Activated CD4-positive, CD25-positive, alpha-beta regulatory T cell treated with anti-CD3 and anti-CD28 coated beads, Interleukin-2, amount 50 U/mL, for 24 hours (primary cell): ENCODE data around the gene LGSN.
"Not testable (repeated sequence)": the region's sequence is repeated elsewhere in the genome, so short reads cannot be mapped to it uniquely, and the experiment has no call there.

Source experiments
- ATAC-seq, 2 donors: fragments of 150-1000 bp; cut with Tn5 transposase; one replicate each; pipeline ENCODE4 v1.10.0; 2021; ENCODE audit warnings: mild to moderate bottlenecking in 1 of 2, moderate library complexity in 1 of 2

LGSN gene

GRCh38 chr6:63305277-63305676, 14.5 kb downstream of the LGSN start:
- no peak for ATAC-seq

DNA sequence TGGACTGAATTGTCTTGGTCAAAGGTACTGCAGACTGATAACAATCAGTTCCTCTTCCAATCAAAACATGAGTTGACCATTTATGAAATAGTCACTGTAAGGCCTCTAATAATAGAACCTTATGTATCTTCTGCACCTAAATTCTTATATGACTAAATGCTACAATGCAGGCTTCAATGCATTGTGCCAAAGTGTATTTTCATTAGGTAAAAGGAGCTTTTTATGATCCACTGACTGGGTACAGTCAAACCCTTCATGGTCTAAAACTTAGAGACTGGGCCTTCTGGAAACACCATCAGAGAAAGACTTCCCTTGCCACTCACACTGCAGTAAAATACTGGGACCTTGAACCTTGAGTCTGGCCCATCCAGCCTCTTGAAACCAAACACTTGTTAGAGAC, 16.3 kb downstream of the LGSN start:
- ATAC-seq = no peak

- ATAC-seq = no peak
Measured at GRCh38 chr6:63299667-63300066, 20.1 kb downstream of the LGSN start.

- ATAC-seq = no peak
Measured at GRCh38 chr6:63295553-63296194, 24.1 kb downstream of the LGSN start.

GRCh38 chr6:63290492-63291058, 29.2 kb downstream of the LGSN start:
- ATAC-seq = no peak

DNA sequence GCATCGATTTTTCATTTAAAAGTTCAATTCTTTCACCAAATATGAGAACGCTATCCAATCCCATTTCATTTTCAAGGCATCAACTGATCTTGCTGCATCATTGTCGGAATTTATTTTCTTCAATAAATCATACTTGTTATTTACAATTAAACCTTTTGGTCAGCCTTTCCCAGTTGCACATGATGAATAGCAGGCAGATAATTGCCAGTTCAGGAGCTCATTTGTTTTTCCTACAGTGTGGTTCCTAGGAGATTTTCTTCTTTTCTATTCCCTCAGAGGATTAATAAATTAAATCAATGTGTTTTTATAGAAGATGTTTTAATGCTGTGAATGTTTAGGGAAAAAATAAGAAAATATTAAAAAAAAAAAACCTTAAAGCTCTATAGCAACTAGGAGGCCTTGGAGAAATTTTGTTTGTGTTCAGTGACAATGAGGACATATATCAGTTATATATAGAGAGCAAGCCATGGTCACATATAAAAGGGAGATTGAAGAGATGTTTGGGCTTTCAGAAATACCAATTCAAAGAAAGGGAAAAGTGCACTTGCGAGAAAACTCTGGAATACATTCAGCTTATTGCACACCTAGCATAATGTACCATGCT, 30.4 kb downstream of the LGSN start:
- ATAC-seq = no peak

DNA sequence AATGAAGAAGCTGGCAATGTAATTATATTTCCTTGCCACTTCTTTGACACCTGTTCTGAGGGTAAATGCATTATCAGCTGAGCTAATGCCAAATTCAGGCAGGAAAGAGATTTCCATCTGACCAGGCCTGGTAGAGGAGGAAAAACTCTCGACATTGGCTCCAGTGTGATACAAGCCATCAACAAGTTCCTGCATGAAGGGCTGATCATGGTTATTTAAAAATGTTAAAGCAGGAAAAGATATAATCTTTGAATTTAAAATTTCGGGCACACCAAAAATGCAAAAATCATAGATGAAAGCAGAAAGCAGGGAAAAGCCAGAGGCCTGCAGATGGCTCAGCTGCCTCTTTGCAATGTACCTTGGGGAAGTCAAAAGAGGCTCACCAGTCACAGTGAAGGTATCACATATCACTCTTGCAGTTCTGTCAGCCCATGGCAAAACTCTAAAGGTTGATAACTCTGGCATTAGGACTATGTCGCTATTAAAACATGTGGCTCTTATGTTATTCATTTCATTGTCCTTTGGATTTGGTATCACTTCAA, 39.1 kb downstream of the LGSN start:
- ATAC-seq = no peak

DNA sequence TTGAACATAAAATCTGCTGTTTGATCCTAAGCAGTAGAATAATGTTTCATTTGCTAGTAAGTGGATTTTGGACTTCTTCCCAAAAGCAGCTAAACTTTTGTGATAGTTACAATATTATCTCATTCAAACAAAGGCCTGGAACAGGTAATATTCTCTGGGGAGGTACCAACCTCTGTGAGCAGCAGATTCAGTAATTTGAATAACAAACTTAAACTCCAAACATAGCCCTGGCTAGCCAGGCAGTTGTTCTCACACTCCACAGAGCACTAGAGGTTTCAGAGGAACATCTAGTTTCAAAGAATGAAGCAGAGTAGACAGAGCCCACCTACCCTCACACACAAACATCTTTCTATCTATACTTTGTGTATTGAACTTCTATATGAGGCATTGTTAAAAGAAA, 40.9 kb downstream of the LGSN start:
- ATAC-seq = no peak

- no peak for ATAC-seq
Measured at GRCh38 chr6:63275953-63276352, 43.8 kb downstream of the LGSN start.

DNA sequence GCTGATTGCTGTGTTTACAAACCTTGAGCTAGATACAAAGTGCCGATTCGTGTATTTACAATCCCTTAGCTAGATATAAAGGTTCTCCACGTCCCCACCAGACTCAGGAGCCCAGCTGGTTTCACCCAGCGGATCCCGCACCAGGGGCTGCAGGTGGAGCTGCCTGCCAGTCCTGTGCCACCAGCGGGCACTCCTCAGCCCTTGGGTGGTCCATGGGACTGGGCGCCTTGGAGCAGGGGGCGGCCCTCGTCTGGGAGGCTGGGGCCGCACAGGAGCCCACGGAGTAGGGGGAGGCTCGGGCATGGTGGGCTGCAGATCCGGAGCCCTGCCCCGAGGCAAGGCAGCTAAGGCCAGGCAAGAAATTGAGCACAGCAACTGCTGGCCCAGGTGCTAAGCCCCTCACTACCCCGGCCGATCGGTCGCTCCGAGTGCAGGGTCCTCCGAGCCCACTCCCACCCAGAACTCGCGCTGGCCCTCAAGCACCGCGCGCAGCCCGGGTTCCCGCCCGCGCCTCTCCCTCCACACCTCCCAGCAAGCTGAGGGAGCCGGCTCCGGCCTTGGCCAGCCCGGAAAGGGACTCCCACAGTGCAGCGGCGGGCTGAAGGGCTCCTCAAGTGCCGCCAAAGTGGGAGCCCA, 44.9 kb downstream of the LGSN start:
- ATAC-seq = not testable (repeated sequence)

DNA sequence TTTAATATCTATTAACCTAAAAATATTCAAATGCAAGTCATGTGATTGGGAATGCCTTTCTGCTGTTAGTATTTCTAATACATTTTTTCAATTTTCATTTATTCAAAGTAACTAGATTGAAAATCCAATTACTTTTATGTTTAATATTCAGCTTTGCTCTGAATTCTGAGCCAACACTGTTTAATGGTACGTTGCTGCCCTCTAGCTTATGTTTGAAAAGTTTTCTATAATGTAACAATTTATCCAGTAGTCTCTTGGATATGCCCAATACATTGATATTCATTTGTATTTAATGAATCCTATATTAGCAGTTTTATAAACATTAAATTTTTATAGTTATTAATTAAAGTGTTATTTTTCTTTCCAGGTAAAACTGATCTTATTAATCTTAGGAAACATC, 47.4 kb downstream of the LGSN start:
- no peak for ATAC-seq

- ATAC-seq = no peak
Measured at GRCh38 chr6:63269470-63269869, 50.3 kb downstream of the LGSN start.

- no peak for ATAC-seq
Measured at GRCh38 chr6:63268574-63268973, 51.2 kb downstream of the LGSN start.

- no peak for ATAC-seq
Measured at GRCh38 chr6:63267828-63268227, 52.0 kb downstream of the LGSN start.

GRCh38 chr6:63267046-63267445, 52.7 kb downstream of the LGSN start:
- no peak for ATAC-seq

DNA sequence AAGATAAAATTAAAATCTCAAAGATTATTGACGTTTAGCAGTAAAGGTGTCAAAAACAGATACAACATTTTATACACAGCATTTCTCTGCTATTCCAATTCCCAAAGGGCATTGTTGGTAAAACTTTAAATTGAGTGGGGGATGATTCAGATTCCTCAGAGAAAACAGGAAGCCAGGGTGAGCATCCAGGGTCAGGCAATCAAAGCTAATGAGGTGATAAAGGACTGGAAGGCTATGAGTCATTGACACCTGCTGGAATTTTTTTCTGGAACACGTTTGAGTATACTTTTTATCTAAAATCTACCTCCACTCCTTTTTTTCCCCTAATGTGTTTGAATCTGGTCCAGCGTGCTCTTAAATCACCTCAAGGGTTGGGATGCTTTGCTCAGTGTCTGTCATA, 56.3 kb downstream of the LGSN start:
- no peak for ATAC-seq

- ATAC-seq = no peak
Measured at GRCh38 chr6:63261820-63262219, 58.0 kb downstream of the LGSN start.

DNA sequence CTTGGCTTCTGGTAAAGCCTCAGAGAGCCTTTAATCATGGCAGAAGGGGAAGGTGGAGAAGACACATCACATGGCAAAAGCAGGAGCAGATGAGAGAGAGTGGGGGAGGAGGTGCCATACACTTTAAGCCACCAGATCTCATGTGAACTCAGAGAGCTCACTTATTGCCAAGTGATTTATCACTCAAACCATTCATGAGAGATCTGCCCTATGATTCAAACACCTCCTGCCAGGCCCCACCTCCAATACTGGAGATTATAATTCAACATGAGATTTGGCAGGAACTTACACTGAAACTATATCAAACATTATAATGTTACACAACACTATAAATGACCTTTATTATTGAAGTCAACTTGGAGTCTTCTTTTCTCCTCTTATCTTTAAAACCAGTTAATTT, 60.6 kb downstream of the LGSN start:
- ATAC-seq = no peak

DNA sequence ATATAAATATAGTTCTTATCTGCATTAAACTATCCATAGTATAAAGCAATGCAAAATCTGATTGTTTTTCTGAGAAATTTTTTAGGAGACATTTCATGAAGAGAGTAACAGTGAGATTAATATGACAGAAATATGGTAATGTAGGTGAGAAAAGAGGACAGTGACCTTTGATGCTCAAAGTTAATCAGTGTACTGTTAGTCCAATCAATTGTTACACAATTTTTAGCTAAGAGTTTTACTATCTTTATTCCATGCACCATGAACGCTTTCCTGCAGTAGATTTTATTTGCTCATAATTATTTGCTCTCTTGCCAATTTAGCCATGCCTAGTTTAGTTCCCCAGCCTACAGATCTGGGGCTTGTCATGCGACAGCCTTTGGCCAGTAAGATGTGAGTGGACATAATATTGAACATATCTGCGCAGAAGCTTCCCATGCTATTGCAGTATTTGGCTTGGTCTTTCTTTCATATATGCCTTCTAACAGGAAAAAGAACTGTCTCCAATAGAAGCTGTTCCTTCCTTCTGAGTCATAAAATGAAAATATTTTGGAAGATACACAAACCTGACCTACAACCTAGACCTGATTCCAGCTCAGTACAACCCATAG, 69.8 kb downstream of the LGSN start:
- no peak for ATAC-seq

- ATAC-seq = no peak
Measured at GRCh38 chr6:63246581-63246980, 73.2 kb downstream of the LGSN start.

DNA sequence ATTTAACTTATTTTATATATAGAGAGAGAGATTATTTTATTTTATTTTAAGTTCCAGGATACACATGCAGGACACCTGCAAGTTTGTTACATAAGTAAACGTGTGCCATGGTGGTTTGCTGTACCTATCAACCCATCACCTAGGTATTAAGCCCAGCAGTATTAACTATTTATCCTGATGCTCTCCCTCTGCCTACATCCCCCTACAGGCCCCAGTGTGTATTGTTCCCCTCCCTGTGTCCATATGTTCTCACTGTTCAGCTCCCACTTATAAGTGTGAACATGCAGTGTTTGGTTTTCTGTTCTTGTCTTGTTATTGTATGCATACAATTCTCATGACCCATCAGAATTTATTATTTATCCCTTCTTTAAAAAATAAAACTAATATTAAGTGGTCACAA, 73.9 kb downstream of the LGSN start:
- ATAC-seq = no peak

- ATAC-seq = no peak
Measured at GRCh38 chr6:63245420-63245819, 74.4 kb downstream of the LGSN start.

DNA sequence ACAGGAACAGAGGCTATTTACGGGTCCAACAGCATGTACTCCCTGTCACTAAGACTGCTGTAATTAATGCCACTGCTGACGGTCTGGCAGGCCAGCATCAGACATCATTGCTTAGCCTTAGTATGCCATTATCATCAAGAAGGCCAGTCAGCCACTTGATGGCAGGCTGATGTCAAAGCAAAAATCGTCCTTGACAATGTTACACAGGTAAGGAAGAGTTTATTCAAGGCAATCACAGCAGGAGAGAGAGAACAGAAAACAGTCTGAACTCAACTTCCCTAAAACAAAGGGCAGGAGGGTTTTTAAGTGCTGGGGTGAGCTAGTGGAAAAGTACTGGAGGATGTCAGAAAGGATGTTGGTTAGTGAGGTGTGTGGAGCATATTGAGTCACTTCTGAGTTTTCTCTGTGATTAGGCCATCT, 83.4 kb downstream of the LGSN start:
- ATAC-seq = no peak
